Omental fat pad (tissue), 4 donors: ENCODE data around the gene KIF3B. TPM values are rescaled to one million over a fixed set of nuclear protein-coding genes. Genes with fewer than 3 reads are reported as not detected.
"Not testable (repeated sequence)": the region's sequence is repeated elsewhere in the genome, so short reads cannot be mapped to it uniquely, and the experiment has no call there.

Experiments used
- ATAC-seq: fragments of 150-250 bp; one replicate; pipeline ENCODE4 v1.9.1; 2016; ENCODE audit warnings: mild to moderate bottlenecking, moderate library complexity; ENCODE audit not compliant: low FRiP score
- DNase-seq: peaks from one replicate; pipeline ENCODE4 v3.0.0-alpha.2; 2019; ENCODE audit warnings: low spot score
- CTCF ChIP-seq, 3 donors: fragments of 450-650 bp; IDR thresholded peaks; one replicate each; pipeline ENCODE4 v1.5.1; 2016 to 2017; ENCODE audit warnings: antibody characterized with exemption in 3 of 3, mild to moderate bottlenecking in 3 of 3, moderate library complexity in 2 of 3
- total RNA-seq, 4 donors: library from RNA; depleted of rRNA; stranded (reverse); fragments of >200 nt; gene quantifications; one replicate each; pipeline ENCODE4 v1.1.0, GENCODE V29; 2016

KIF3B gene
- total RNA-seq, 4 donors from 2014 or later, result 19.9 to 25.4 (median 22.7) TPM

- no peak for DNase-seq
- no peak for TF ChIP-seq CTCF (IDR thresholded peaks at IDR 0.05)
- no peak for ATAC-seq
These were observed 29.4 kb upstream of the KIF3B start for GRCh38 chr20:32248043-32248442.

- TF ChIP-seq CTCF (IDR thresholded peaks at IDR 0.05), result no peak
- DNase-seq (no peak), ATAC-seq (no peak)
These were observed 28.3 kb upstream of the KIF3B start for GRCh38 chr20:32249030-32249738.

GRCh38 chr20:32251470-32251869, 26.0 kb upstream of the KIF3B start:
- no peak for TF ChIP-seq CTCF (IDR thresholded peaks at IDR 0.05)
- no peak for DNase-seq
- no peak for ATAC-seq

GRCh38 chr20:32252189-32252588, 25.3 kb upstream of the KIF3B start:
- no peak for TF ChIP-seq CTCF (IDR thresholded peaks at IDR 0.05)
- DNase-seq (no peak), ATAC-seq (no peak)

- ATAC-seq, DNase-seq: not testable (repeated sequence)
These were observed 16.5 kb upstream of the KIF3B start for GRCh38 chr20:32260973-32261372.

GRCh38 chr20:32261644-32262043, 15.8 kb upstream of the KIF3B start:
- DNase-seq (no peak), ATAC-seq (no peak)
- TF ChIP-seq CTCF (IDR thresholded peaks at IDR 0.05), result no peak

- ATAC-seq (no peak), DNase-seq (no peak)
- TF ChIP-seq CTCF (IDR thresholded peaks at IDR 0.05), result no peak
These were observed 14.0 kb upstream of the KIF3B start for GRCh38 chr20:32263398-32263954.
